Pons (tissue), 1 donor: Measurements from ENCODE around the gene UBE2O.

Experiments
- DNase-seq: peaks from one replicate; pipeline ENCODE4 v3.0.0-alpha.2; 2016; ENCODE audit warnings: low spot score

UBE2O gene

GRCh38 chr17:76345377-76345974, 107.5 kb downstream of the UBE2O start:
- no peak for DNase-seq

DNA sequence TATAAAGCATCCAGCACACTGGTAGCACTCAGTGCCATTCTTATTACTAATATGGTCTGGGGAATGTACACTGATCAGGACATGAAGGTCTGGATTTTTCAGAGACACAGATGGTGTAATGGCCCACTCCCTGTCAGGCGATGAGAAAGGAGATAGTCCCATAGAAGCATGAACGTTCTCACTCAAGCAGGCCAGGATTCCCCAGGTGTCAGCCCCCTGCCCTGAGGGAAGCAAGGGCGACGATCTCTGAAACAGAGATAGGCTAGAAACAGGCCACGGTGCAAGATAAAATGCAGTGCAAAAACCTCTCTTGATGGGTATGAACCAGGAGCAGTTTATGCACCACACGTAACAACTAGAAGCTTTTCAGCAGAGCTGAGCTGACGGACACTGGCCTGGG, 109.8 kb downstream of the UBE2O start:
- no peak for DNase-seq

GRCh38 chr17:76341301-76341700, 111.7 kb downstream of the UBE2O start:
- DNase-seq: no peak
